ENCODE measurements around the gene MPRIP.

The MPRIP gene

DNA sequence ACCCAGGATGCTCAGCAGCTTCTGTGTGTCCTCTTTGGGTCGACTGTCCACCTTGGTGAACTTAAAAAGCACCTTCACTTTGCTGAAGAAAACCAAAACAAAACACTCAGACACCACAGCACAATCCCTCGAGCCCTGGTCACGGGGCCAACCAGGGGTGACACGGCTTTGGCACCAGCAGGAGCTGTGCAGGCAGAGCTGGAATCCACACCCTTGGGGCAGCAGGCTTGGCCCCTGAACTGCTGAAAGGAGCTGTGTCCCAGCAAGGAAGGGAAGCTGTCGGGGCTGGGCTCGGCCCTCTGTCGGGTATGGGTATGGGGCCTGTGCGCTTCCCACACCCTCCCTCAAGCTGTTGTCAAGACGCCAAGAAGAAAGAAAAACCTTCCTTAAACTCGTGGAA lies 171.5 kb downstream of the MPRIP start:
- DNase-seq (ENCODE audit: low read depth in 3 of 3): no peak

- no peak for DNase-seq (ENCODE audit: low read depth in 3 of 3)
Observed at GRCh38 chr17:17214646-17215436, 172.6 kb downstream of the MPRIP start.

- no peak for DNase-seq (ENCODE audit: low read depth in 3 of 3)
Observed at GRCh38 chr17:17215575-17215974, 173.3 kb downstream of the MPRIP start.

- no peak for DNase-seq (ENCODE audit: low read depth in 3 of 3)
Observed at GRCh38 chr17:17216236-17216635, 174.0 kb downstream of the MPRIP start.

DNA sequence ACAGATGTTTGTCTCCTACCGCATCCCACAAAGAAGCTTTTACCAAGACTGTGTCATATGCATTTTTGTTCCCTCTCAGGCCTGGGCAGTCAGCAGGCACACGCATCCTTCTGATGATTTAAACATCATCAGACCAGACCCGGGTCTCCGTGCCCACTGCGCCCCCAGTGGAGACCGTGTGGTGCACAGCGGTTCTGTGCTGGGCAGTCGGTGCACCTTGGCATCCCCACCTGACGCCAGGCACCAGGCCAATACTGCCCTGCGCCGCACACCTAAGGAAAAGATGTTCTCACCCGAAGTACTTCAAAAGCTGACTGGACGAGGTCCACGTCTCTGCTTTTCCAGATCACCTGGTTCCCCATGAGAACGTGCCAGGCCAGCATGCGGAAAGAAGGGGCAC lies 174.5 kb downstream of the MPRIP start:
- DNase-seq (ENCODE audit: low read depth in 3 of 3): no peak

DNA sequence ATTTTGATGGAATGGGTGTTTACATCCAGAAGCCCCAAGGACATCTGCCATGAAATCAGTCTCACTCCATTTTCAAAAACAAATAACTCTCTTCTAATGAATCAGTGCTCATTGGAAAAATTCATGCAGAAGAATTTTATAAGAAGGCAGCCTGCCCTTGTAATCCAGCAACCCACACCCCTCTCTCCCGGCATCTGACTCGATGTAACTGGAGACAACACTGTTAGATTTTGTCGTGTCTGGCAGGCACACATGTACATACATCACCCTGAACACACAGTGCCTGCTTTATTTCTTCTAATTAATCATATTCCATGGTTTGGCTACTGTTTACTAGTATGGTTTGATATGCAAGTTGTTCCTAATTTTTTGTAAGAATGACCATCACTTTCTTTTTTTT lies 175.7 kb downstream of the MPRIP start:
- no peak for DNase-seq (ENCODE audit: low read depth in 3 of 3)

GRCh38 chr17:17220529-17220928 lies 178.3 kb downstream of the MPRIP start:
- no peak for DNase-seq (ENCODE audit: low read depth in 3 of 3)

DNA sequence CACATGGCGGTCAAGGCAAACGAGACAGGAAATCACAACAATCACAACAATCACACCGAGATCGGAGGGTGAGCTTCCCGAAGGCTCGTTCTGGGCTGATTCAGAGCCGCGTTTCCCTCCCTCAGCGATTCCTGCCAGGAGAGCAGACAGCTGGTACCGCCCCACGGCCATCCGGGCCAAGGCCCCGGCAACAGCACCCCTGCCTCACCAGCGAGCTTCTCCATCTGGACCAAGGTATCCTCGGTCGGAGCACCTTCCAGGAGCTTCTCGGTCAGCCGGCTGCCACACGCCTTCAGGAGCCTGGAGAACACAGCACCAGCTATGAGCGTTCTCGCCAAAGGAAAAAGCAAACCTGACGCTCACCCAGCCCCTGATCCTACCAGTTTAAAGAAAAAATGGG lies 179.1 kb downstream of the MPRIP start:
- DNase-seq (ENCODE audit: low read depth in 3 of 3): no peak

DNA sequence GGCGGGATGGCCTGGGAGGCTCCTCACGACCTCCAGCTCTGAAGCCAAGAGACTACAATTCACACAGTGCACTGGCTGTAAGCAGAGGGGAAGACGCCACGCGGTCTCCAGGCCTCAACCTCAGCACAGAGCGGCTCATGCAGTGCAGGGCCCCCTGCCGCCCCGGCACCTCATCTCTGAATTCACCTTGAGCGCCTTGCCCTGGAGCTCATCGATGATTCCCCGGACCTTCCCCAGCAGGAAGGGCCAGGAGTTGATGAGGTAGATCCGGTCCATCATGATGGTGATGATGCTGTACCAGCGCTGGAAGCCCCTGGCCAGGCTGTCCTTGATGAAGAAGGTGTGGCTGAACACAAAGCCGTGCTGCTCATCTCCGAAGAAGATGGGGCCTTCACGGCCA lies 181.5 kb downstream of the MPRIP start:
- no peak for DNase-seq (ENCODE audit: low read depth in 3 of 3)

DNA sequence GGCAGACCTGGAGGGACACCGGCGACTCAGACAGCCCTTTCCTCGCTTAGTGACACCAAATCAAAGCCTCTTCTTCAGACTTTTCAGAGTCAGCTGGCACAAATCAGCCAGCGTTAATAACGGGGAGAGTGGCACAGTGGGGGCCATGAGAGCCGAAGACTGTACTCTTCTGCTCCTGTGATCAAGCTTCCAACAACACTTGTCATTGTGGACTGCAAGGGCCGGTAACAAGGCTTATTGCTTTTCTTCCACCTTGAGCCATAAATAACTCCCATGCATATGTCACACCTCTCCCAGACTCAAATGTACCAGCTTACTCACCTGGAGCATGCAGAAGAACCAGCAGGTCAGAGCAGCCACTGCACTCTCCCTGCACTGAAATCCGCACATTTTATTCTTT lies 181.9 kb downstream of the MPRIP start:
- no peak for DNase-seq (ENCODE audit: low read depth in 3 of 3)

- DNase-seq (ENCODE audit: low read depth in 3 of 3): no peak
Observed at GRCh38 chr17:17225901-17226300, 183.6 kb downstream of the MPRIP start.

DNA sequence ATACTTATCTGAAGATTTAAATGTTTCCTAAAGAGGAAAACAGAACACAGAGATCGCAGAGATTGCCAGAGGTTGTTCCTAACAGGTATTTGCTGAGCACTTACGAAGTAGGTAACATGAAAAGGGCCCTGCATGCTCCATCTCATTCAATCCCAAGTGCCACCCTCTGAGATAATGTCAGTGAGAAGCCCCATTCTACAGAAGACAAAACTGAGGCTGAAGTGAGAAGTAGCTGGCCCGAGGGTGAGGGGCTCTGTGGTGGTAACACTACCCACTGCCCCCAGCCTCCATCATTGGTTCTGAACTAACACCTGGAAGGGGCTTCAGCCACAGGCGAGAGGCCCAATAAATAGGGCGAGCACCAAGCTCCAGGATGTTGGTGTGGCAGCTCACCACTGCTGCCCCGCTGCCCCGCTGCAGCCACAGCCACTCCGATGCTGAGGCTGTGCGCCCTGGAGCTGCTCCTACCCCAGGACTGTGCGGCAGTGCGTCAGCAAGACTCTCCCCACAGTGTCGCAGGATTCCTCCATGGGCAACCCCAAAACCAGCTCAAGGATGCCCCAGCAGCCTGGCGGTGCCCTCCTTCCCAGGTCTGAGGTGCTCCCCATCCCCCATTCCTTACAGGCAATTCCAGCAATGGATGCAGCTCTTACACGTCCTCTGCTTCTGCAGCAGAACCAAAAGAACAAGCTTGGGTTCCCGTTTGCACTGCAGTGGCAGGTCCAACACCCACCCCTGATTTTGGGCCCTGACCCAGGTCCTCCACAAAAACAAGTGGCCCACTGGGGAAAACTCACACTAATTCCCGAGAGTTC lies 184.4 kb downstream of the MPRIP start:
- DNase-seq (ENCODE audit: low read depth in 3 of 3): no peak

DNA sequence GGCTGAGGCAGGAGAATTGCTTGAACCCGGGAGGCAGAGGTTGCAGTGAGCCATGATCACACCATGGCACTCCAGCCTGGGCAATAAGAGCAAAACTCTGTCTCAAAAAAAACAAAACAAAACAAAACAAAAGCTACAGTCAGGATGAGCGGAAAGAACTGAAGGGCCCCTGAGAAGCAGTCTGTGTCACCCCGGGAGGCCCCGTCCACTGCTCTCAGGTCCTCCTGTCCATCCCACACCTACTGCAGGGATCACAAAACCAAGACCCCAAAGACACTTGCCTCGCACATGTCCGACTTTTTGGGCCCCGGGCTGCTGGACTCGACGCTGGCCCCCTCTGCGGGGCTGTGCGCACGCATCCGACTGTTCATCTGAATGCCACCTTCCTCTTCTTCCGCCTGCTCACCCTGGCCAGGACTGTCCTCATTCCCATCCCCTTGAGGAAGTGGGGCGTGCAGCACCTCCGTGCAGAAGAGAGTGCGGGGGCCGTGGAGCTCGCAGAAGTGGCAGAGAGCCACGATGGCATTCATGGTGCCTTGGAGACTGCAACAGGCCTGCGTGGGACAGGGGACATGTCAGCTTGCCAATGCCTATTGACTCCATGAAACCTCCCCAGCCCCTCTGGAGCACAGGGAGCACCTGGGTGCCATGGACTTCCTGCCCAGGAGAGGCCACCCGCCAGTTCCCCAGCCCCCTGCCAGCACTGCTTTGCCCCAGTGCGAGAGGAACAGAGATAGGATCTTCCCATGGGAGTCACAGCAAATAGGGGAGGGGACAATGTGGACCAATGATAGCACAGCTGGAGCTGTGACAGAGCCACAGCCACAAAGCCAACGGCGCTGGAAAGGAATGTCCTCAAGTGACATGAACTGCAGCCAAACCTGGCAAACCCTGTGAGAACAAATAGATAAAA lies 185.6 kb downstream of the MPRIP start:
- DNase-seq (ENCODE audit: low read depth in 3 of 3): no peak

DNA sequence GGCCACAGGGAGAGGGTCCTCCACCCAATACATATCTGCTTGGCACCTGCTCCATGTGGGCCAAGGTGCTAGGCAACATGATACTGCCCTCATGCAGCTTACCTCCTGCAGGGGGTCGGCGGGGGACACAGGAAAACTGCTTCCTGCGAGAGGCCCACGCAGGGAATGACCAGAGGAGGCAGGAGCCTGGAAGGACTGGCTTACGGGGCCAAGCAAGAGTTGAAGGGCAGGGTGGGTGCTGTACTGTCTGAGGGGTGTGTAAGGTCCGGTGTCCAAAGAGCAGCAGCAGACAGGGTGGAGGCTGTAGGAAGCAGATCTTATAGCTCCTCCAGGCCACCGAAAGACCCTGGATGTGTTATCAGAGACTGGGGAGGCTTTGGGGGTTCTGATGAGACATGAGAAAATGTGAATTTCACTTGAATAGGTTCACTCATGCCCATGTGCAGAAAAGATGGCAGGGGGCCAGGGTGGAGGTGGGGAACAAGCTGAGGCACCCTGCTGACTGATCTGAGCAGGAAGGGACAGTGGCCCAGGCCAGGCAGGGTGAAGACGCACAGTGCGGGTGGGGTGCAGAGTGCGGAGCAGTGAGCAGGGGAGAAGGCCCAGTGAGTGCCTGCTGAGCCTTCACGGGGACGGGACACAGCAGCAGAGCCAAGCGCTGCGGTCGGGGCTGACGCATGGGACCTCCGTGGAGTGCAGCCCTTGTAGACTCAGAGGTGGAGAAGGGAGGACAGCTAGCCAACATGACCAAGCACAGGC lies 186.4 kb downstream of the MPRIP start:
- DNase-seq (ENCODE audit: low read depth in 3 of 3): no peak

DNA sequence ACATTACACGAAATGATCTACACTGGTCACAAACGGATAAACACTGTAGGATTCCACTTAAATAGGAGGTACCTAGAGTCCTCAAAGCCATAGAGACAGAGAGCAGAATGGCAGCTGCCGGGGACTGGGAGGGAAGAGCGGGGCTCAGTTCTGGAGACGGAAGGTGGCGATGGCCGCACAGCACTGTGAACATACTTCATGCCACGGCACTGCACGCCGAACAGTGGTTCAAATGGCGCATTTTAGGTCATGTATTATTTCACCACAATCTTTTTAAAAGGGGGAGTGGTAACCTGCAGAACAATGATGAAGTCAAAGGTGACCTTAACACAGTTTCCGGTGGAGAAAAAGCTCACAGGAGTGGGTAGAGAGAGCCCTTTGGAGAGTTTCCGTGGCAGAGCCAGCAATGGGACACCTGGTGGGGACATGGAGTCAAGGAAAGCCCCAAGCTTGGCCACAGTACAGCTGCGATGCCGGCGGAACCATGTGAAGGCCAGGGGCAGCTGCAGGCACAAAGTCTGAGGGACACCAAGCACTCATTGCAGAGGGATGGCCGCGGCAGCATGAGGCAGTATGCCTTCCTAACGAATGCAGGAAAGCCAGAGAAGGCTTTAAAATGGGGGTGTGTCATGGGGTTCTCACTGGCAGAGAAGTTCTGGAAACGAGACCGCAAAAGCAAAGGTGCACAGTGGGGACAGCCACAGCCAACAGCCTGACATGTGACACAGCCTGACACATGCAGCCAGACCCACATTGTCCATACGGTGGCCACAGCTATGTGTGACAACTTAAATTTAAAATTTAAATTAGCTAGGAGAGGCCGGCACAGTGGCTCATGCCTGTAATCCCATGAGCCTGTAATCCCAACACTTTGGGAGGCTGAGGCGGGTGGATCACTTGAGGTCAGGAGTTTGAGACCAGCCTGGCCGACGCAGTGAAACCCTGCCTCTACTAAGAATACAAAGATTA lies 187.4 kb downstream of the MPRIP start:
- no peak for DNase-seq (ENCODE audit: low read depth in 3 of 3)

GRCh38 chr17:17231621-17232302 lies 189.5 kb downstream of the MPRIP start:
- no peak for DNase-seq (ENCODE audit: low read depth in 3 of 3)

DNA sequence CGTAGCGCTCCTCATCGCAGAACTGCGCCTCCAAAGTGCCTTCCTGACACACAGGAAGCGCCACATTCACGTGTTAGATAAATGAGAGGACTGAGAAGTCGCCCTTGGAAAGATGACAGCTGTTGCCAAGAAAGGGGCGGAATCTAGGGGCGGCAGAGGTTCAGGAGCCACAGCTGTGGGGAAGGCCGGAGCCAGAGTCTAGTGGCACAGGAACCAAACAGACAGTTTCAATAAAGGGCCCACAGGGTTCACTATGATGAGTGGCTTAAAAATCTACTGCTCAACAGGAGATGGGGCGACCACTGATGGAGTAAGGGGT lies 190.0 kb downstream of the MPRIP start:
- DNase-seq (ENCODE audit: low read depth in 3 of 3): no peak

- DNase-seq (ENCODE audit: low read depth in 3 of 3): no peak
Observed at GRCh38 chr17:17235212-17236174, 193.2 kb downstream of the MPRIP start.

Data from stimulated activated CD4-positive, alpha-beta T cell treated with anti-CD3 and anti-CD28 coated beads, TNF-alpha, amount 100 ng/mL, for 4 hours (primary cell).